Fibroblast of mammary gland (primary cell): ENCODE data around the gene JPH3.
"Not testable (repeated sequence)": the region's sequence is repeated elsewhere in the genome, so short reads cannot be mapped to it uniquely, and the experiment has no call there.

Experiments
- DNase-seq: peaks from one replicate; pipeline ENCODE4 v3.0.0-alpha.2; 2010; ENCODE audit warnings: low read depth
- H3K4me3 ChIP-seq: 2 replicates; pipeline ENCODE4 v1.5.1; 2011; ENCODE audit warnings: low read depth, mild to moderate bottlenecking, low read length, moderate library complexity; ENCODE audit not compliant: control insufficient read depth
- TF ChIP-seq, protein P1 (sequence below): conservative IDR thresholded peaks from 2 replicates; pipeline ENCODE4 v1.5.1; 2011; ENCODE audit warnings: low read depth, low read length, inconsistent platforms; ENCODE audit not compliant: control insufficient read depth, insufficient read depth

JPH3 gene

GRCh38 chr16:87677830-87678229, 75.5 kb downstream of the JPH3 start:
- TF ChIP-seq, protein P1, sequence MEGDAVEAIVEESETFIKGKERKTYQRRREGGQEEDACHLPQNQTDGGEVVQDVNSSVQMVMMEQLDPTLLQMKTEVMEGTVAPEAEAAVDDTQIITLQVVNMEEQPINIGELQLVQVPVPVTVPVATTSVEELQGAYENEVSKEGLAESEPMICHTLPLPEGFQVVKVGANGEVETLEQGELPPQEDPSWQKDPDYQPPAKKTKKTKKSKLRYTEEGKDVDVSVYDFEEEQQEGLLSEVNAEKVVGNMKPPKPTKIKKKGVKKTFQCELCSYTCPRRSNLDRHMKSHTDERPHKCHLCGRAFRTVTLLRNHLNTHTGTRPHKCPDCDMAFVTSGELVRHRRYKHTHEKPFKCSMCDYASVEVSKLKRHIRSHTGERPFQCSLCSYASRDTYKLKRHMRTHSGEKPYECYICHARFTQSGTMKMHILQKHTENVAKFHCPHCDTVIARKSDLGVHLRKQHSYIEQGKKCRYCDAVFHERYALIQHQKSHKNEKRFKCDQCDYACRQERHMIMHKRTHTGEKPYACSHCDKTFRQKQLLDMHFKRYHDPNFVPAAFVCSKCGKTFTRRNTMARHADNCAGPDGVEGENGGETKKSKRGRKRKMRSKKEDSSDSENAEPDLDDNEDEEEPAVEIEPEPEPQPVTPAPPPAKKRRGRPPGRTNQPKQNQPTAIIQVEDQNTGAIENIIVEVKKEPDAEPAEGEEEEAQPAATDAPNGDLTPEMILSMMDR, result no peak
- DNase-seq, result no peak
- H3K4me3 ChIP-seq, result no peak overlapping the region

DNA sequence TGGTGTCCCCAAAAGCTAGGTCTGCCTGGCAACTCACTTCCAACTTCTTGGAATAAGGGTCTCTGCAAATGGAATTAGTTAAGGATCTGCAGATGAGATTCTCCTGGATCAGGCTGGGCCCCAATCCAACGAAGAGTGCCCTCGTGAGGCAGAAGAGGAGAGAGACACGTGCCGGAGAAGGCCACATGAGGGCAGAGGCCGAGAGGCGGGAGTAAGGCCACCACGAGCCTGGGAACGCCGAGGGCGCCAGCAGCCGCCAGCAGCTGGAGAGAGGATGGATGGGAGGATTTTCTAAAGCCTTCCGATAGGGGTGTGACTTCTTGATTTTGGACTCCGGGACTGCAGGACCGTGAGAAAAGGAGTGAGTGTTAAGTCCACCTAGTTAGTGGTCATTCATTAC, 76.3 kb downstream of the JPH3 start:
- H3K4me3 ChIP-seq, result no peak overlapping the region
- TF ChIP-seq, protein P1, result no peak
- no peak for DNase-seq

DNA sequence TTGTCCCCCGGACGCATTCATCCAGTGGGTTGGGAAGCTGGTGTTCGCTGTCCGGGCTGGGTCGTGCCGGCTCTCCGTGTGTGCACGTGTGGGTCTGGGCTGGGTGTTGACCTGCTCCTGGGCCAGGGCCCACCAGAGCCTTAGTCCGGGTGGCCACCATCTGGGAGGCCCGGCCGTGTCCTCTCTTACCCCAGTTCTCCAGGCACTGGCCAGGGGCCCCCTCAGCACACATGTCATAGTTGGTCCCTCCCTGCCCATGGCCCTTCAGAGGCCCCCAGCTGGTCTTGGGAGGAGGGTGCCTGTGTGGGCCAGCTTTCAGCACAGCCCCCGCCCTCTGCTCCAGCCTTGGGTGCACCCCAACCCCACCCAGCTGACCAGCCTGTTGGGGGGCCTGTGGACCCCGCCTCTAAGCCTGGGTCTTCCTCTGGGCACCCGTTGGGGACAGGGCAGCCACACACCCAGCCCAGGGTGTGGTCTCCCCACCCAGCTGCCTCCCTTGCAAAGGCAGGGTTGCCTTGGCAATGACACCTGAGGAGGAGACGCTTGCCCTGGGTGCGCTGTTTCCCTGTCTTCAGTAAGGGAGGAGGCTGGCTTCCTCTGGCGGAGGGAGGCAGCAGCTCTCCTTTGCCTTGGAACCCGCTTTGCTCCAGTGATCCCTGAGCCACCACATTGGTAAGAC, 77.4 kb downstream of the JPH3 start:
- TF ChIP-seq, protein P1, result no peak
- no peak overlapping the region for H3K4me3 ChIP-seq

GRCh38 chr16:87680272-87680644, 78.0 kb downstream of the JPH3 start:
- TF ChIP-seq, protein P1, result no peak
- no peak overlapping the region for H3K4me3 ChIP-seq
- no peak for DNase-seq

More for the DNA sequence above, 77.4 kb downstream of the JPH3 start:
- DNase-seq, result no peak

DNA sequence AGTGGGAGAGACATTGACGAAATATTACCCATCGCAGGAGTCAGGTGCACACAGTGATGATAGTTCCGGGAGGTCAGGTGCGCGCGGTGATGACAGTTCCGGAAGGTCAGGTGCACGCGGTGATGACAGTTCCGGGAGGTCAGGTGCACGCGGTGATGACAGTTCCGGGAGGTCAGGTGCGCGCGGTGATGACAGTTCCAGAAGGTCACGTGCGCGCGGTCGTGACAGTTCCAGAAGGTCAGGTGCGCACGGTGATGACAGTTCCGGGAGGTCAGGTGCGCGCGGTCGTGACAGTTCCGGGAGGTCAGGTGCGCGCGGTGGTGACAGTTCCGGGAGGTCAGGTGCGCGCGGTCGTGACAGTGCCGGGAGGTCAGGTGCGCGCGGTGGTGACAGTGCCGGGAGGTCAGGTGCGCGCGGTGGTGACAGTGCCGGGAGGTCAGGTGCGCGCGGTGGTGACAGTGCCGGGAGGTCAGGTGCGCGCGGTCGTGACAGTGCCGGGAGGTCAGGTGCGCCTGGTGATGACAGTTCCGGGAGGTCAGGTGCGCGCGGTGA, 78.8 kb downstream of the JPH3 start:
- H3K4me3 ChIP-seq, DNase-seq: not testable (repeated sequence)

GRCh38 chr16:87681981-87682570, 79.8 kb downstream of the JPH3 start:
- peak; percentile 56 for DNase-seq
- no peak overlapping the region for H3K4me3 ChIP-seq
- TF ChIP-seq, protein P1, result peak; percentile 36

- TF ChIP-seq, protein P1, result no peak
- no peak for DNase-seq
- H3K4me3 ChIP-seq, result no peak overlapping the region
Measured at GRCh38 chr16:87682852-87683399, 80.6 kb downstream of the JPH3 start.
